Sigmoid colon (tissue), 7 donors: ENCODE measurements around the gene DGKI. TPM values are rescaled to one million over a fixed set of nuclear protein-coding genes. Genes with fewer than 3 reads are reported as not detected.

Source experiments
- DNase-seq: peaks from one replicate; pipeline ENCODE4 v3.0.0-alpha.2; 2019
- H3K27ac ChIP-seq, 4 donors: fragments of 200-600 bp; sonication (generic); one replicate each; pipeline ENCODE4 v1.5.1; 2016 to 2019; ENCODE audit warnings: mild to moderate bottlenecking in 1 of 4
- H3K27me3 ChIP-seq, 3 donors: fragments of 200-600 bp; sonication (generic); one replicate each; pipeline ENCODE4 v1.5.1; 2019; ENCODE audit warnings: mild to moderate bottlenecking in 1 of 3
- H3K36me3 ChIP-seq, 4 donors: fragments of 200-600 bp; sonication (generic); one replicate each; pipeline ENCODE4 v1.5.1; 2016 to 2019
- H3K4me1 ChIP-seq, 4 donors: fragments of 200-600 bp; sonication (generic); one replicate each; pipeline ENCODE4 v1.5.1; 2017 to 2019
- H3K4me3 ChIP-seq, 4 donors: fragments of 200-600 bp; sonication (generic); one replicate each; pipeline ENCODE4 v1.5.1; 2017 to 2019; ENCODE audit warnings: mild to moderate bottlenecking in 2 of 4, moderate library complexity in 1 of 4
- H3K9me3 ChIP-seq, 4 donors: fragments of 200-600 bp in 3 of 4; sonication (generic) in 3 of 4; one replicate each; pipeline versions ENCODE4 v1.5.1 to v1.6.1; 2013 to 2019
- CTCF ChIP-seq, 4 experiments: fragments of 450-650 bp in 3 of 4; fragments of 200-600 bp in 1 of 4; IDR thresholded peaks; one replicate each; pipeline ENCODE4 v1.5.1; 2016 to 2019; ENCODE audit warnings: antibody characterized with exemption in 4 of 4, mild to moderate bottlenecking in 3 of 4, moderate library complexity in 2 of 4
- EP300 ChIP-seq, 4 donors: sonication (generic); formaldehyde crosslinking; IDR thresholded peaks; one replicate each; pipeline ENCODE4 v1.6.1; 2017; ENCODE audit warnings: antibody characterized with exemption in 4 of 4
- POLR2A ChIP-seq, 2 donors: fragments of 450-650 bp; IDR thresholded peaks; one replicate each; pipeline ENCODE4 v1.6.1; 2016; ENCODE audit warnings: antibody characterized with exemption in 2 of 2, mild to moderate bottlenecking in 2 of 2, moderate library complexity in 2 of 2
- POLR2AphosphoS5 ChIP-seq, 4 donors: sonication (generic); formaldehyde crosslinking; IDR thresholded peaks; one replicate each; pipeline ENCODE4 v1.6.1; 2017; ENCODE audit warnings: antibody characterized with exemption in 4 of 4
- WGBS, 2 donors: extraction: QIAGEN DNeasy Blood & Tissue Kit; methylation state at CpG; one replicate each; pipeline ENCODE4 v1.1.7; 2013; 5-methylcytosine and 5-hydroxymethylcytosine counted together
- intact Hi-C: fragments of 100-400 bp; cut with DNase I; formaldehyde crosslinking; loops from one replicate; pipeline ENCODE4 v1.15.1; 2023
- polyA plus RNA-seq, 3 donors: library from polyadenylated mRNA; stranded (reverse); fragments of 200-250 nt; gene quantifications; one replicate each; pipeline ENCODE4 v1.2.3, GENCODE V29; 2013
- total RNA-seq, 4 donors: library from RNA; depleted of rRNA; stranded (reverse); fragments of >200 nt; gene quantifications; one replicate each; pipeline ENCODE4 v1.1.0, GENCODE V29; 2016
- donor health status: healthy with polysubstance abuse.
- donor health status: Bipolar disorder and iron deficiency.
- donor health status: healthy.

Gene DGKI
- total and polyA plus RNA-seq, 7 donors: 0.17 to 7.6 (median 1.0) TPM; not detected in 1

- H3K27ac ChIP-seq: no peak overlapping the region
- no peaks in the 10 kb centered on the region for H3K36me3 ChIP-seq
- no peak for TF ChIP-seq POLR2A (IDR thresholded peaks at IDR 0.05)
- no peak for TF ChIP-seq POLR2AphosphoS5 (IDR thresholded peaks at IDR 0.05)
- TF ChIP-seq EP300 (IDR thresholded peaks at IDR 0.05): no peak
- TF ChIP-seq CTCF (IDR thresholded peaks at IDR 0.05): no peak
- DNase-seq: no peak
- no peaks in the 10 kb centered on the region for H3K27me3 ChIP-seq
- no peak overlapping the region for H3K4me3 ChIP-seq
- intact Hi-C loops: no loop called here
- no peaks in the 10 kb centered on the region for H3K4me1 ChIP-seq
- H3K9me3 ChIP-seq: peaks cover 0 to 5% (median 0%) of the 10 kb centered on the region in 4 donors
Measured at GRCh38 chr7:137563981-137564380, 282.8 kb downstream of the DGKI start.

- no peak overlapping the region for H3K27ac ChIP-seq
- DNase-seq: no peak
- intact Hi-C loops: no loop called here
- H3K9me3 ChIP-seq: no peaks in the 10 kb centered on the region
- 86 to 89% methylated on average over 3 of the region's 3 CpGs for WGBS, 2 donors
- H3K27me3 ChIP-seq: no peaks in the 10 kb centered on the region
- H3K4me3 ChIP-seq: no peak overlapping the region
- H3K4me1 ChIP-seq: no peaks in the 10 kb centered on the region
- H3K36me3 ChIP-seq: no peaks in the 10 kb centered on the region
- no peak for TF ChIP-seq POLR2AphosphoS5 (IDR thresholded peaks at IDR 0.05)
- no peak for TF ChIP-seq CTCF (IDR thresholded peaks at IDR 0.05)
- no peak for TF ChIP-seq EP300 (IDR thresholded peaks at IDR 0.05)
- no peak for TF ChIP-seq POLR2A (IDR thresholded peaks at IDR 0.05)
Measured at GRCh38 chr7:137547485-137547884, 299.3 kb downstream of the DGKI start.

- 71 to 80% methylated on average over 4 of the region's 4 CpGs for WGBS, 2 donors
- no peak for DNase-seq
- H3K4me1 ChIP-seq: no peaks in the 10 kb centered on the region
- H3K27ac ChIP-seq: no peak overlapping the region
- H3K9me3 ChIP-seq: no peaks in the 10 kb centered on the region
- intact Hi-C loops: no loop called here
- H3K27me3 ChIP-seq: no peaks in the 10 kb centered on the region
- TF ChIP-seq EP300 (IDR thresholded peaks at IDR 0.05): no peak
- no peak for TF ChIP-seq CTCF (IDR thresholded peaks at IDR 0.05)
- TF ChIP-seq POLR2A (IDR thresholded peaks at IDR 0.05): no peak
- no peak for TF ChIP-seq POLR2AphosphoS5 (IDR thresholded peaks at IDR 0.05)
- H3K36me3 ChIP-seq: no peaks in the 10 kb centered on the region
- no peak overlapping the region for H3K4me3 ChIP-seq
Measured at GRCh38 chr7:137546671-137547070, 300.1 kb downstream of the DGKI start.

DNA sequence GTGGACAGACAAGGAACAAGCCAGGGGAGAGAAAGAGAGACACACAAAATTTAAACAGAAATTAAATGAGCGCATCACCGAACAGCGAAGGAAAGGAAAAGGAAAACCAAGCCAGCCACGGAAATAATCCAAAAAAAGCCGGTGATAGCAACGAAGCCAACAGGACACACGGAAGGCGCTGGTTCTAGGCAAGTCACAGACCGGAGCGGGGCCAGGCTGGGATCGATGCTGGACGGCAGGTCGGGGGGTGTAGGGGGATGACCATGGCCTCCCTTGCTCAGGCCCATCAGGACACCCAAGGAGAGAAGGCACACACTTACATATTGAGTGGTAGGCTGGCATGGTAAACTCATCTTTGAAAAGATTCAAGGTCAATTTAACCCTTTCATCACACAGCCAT, 300.8 kb downstream of the DGKI start:
- TF ChIP-seq EP300 (IDR thresholded peaks at IDR 0.05) (no peak), CTCF (IDR thresholded peaks at IDR 0.05) (no peak), POLR2A (IDR thresholded peaks at IDR 0.05) (no peak), POLR2AphosphoS5 (IDR thresholded peaks at IDR 0.05) (no peak)
- Histone ChIP-seq H3K4me3 (no peak overlapping the region), H3K27ac (no peak overlapping the region), H3K9me3 (no peaks in the 10 kb centered on the region), H3K4me1 (no peaks in the 10 kb centered on the region), H3K27me3 (no peaks in the 10 kb centered on the region), H3K36me3 (no peaks in the 10 kb centered on the region)
- intact Hi-C loops: no loop called here
- no peak for DNase-seq
- WGBS, 2 donors: 91 to 95% methylated on average over 13 of the region's 13 CpGs

DNA sequence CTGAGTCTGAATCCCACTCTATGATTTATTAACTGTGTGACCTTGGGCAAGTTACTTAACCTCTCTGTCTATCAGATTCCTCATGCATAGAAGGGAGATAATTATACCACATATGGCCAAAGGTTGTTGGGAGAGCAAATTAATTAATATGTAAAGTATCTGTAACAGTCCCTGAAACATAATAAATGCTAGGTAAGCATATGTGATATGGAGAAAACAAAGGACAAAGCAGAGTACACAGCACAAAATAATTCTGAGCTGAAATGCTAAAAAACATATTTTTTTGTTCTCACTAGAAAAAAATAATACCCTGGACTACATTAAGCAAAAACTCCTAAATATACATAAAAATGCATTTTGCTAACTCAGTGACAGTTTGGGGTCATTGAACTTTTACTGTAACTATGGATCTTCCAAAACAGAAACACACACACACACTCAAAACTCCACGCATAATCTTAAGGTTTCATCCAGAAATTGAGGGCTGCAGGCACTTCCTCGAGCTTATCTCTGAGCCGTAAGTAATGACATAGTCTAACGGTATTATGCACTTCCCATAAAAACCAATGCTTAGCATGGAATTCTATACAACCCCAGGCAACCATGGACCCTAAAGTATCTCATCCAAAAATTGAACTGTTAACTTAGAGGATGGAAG, 301.6 kb downstream of the DGKI start:
- WGBS, 2 donors: 25 to 40% methylated on average over 4 of the region's 4 CpGs
- no peak for DNase-seq
- Histone ChIP-seq H3K4me3 (no peak overlapping the region), H3K9me3 (no peaks in the 10 kb centered on the region), H3K27me3 (no peaks in the 10 kb centered on the region), H3K4me1 (no peaks in the 10 kb centered on the region), H3K36me3 (no peaks in the 10 kb centered on the region), H3K27ac (no peak overlapping the region)
- TF ChIP-seq POLR2AphosphoS5 (IDR thresholded peaks at IDR 0.05) (no peak), EP300 (IDR thresholded peaks at IDR 0.05) (no peak), POLR2A (IDR thresholded peaks at IDR 0.05) (no peak), CTCF (IDR thresholded peaks at IDR 0.05) (no peak)
- intact Hi-C loops: no loop called here
